Cerebellar nuclear complex (tissue), 1 donor: ENCODE data around the gene BFAR.
"Not testable (repeated sequence)": the region's sequence is repeated elsewhere in the genome, so short reads cannot be mapped to it uniquely, and the experiment has no call there.

Experiments
- DNase-seq, 2 experiments: peaks; one replicate each; lab custom pipeline; 2025; lab: John Stamatoyannopoulos, UW

The BFAR gene

GRCh38 chr16:14636179-14636950 lies 3.6 kb downstream of the BFAR start:
- DNase-seq = not testable (repeated sequence)

DNA sequence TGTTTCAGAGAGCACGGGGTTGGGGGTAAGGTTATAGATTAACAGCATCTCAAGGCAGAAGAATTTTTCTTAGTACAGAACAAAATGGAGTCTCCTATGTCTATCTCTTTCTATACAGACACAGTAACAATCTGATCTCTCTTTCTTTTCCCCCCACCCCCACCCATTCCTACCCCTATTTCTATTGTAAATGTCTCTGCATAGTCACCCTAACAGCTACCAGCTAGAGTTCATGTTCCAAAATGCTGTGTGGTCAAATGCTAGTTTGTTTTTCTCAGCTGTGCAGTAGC lies 4.1 kb downstream of the BFAR start:
- DNase-seq = not testable (repeated sequence)

DNA sequence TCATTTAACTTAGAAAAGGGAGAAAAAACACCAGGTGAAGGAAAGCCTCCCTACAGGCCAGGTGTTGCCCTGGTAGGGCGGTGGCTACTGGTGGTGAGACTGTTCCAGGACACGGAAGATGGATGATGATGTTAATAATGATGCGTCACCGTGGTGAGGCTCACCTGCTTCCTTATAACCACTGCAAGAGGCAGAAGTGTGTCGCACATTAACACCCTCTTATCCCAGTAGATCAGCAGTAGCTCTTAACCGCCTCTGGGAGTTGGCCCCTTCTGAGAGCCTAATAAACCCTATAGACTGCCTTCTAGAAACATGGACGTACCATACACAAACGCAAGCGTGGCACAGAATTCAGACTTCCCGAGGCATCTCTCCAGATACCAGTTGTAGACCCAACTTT lies 7.8 kb downstream of the BFAR start:
- no peak for DNase-seq

- DNase-seq = no peak
These were observed 8.5 kb downstream of the BFAR start for GRCh38 chr16:14641206-14641605.

DNA sequence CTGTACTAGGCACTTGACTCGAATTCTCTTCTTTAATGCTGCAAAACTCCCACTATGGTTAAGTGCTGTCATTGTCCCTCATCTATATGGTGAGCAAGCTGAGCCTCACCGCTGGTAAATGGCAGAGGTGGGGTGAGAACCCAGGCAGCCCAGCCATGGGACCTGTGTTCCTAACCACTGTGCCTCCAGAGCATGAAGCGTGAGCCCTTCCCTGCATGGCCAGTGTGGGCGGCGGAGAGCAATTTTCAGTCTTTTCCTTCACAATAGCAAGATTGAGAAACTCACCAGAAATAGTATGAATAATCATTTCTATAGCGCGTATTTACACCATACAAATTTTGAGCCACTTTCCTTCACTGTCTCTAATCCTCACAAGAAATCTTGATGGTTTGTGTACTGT lies 9.2 kb downstream of the BFAR start:
- no peak for DNase-seq

DNA sequence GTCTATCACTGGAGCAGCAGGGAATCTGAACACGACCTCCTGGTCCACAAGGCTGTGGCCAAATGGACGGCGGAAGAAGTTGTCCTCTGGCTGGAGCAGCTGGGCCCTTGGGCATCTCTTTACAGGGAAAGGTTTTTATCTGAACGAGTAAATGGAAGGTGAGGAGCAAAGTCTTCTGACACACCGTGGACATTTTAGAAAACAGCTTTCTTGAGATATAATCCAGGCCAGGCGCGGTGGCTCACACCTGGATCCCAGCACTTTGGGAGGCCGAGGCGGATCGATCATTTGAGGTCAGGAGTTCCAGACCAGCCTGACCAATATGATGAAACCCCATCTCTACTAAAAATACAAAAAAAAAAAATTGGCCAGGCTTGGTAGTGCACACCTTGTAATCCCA lies 17.1 kb downstream of the BFAR start:
- no peak for DNase-seq

GRCh38 chr16:14650629-14651028 lies 17.9 kb downstream of the BFAR start:
- no peak for DNase-seq

DNA sequence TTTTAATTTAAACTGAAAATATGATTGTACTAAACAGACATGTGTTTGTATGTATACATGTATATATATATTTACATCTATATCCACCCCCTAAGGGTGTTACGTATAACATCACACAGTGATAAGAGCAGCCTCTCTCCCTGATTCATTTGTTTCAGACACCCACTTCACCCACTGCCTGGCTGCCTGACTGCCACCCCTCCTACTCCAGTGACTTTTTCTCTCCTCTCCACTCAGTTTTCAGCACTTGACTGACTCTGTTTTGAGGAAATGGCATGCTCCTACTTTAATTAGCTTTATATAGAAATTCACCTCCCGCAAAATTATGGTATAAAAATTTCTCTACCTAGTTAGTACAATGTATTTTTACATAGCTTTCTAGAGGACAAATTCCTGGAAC lies 20.0 kb downstream of the BFAR start:
- no peak for DNase-seq

GRCh38 chr16:14658063-14658462 lies 25.3 kb downstream of the BFAR start:
- no peak for DNase-seq

GRCh38 chr16:14667347-14668266 lies 34.9 kb downstream of the BFAR start:
- DNase-seq = no peak

DNA sequence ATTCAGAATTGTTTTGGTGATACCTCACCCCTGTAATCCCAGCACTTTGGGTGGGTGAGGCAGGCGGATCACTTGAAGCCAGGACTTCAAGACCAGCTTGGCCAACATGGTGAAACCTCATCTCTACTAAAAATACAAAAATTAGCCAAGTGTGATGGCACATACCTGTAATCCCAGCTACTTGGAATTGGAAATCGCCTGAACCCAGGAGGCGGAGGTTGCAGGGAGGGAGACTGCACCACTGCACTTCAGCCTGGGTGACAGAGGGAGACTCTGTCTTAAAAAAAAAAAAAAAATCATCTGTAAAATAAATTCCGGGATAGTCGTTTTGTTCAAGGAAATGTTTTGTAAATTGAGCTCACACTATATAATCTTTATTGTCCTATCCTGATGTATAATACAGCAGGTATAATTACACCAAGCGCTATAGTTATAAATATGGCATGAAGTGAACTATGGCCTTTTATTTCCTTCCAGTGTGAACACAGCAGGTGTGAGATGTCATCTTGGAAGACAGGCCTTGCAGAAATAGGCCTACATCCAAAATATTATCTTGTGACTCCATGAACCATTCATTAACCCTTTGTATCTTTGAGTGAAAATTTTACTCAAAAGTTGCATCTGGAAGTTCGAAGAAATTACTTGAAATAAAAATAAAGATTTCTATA lies 35.9 kb downstream of the BFAR start:
- DNase-seq = no peak

DNA sequence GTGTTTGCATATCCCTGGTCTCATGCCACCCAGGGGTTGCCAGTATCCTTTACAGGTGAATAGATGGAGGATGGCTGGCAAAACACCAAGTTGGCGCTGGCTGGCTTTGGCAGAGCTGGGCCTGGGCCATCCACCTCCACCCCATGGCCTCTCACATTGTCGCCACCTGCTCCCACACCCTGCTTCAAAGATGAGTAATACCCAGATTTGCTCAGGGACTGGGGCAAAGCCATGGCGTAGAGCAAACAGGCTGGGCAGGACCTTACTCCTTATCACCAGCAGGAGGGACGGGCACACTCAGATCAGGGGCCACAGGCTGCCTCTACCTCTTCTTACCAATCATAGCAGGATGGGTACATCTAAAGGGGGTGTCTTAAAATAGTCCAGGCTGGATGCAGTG lies 37.0 kb downstream of the BFAR start:
- DNase-seq = no peak

DNA sequence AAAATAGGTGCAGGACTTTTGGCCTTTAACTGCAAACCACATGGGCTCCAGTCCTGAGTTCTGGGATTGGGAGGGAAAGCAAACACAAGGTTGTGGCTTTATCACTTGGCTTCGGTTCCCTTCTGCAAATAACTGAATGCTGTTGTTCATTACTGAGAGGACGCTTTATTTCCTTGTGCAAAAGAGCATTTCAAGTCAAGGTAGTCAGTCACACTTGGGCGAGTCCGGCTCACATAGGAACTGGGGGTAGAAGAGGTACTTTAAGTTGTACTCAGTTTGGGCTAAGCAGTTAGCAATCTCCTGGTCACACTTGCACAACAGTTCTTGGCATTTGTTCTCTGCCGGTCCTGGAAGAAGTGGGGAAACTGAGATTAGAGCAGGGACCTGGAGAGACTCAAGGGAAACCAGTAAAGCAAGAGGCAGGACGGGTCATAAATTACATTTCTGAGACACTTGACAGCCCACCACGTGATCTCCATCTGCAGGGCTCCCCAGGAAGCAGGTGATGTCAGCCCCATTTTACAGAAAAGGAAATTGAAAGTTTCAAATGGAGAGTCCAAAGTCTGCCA lies 39.7 kb downstream of the BFAR start:
- DNase-seq = no peak

GRCh38 chr16:14676633-14677032 lies 43.9 kb downstream of the BFAR start:
- no peak for DNase-seq

- DNase-seq = no peak
These were observed 44.9 kb downstream of the BFAR start for GRCh38 chr16:14677627-14678026.

DNA sequence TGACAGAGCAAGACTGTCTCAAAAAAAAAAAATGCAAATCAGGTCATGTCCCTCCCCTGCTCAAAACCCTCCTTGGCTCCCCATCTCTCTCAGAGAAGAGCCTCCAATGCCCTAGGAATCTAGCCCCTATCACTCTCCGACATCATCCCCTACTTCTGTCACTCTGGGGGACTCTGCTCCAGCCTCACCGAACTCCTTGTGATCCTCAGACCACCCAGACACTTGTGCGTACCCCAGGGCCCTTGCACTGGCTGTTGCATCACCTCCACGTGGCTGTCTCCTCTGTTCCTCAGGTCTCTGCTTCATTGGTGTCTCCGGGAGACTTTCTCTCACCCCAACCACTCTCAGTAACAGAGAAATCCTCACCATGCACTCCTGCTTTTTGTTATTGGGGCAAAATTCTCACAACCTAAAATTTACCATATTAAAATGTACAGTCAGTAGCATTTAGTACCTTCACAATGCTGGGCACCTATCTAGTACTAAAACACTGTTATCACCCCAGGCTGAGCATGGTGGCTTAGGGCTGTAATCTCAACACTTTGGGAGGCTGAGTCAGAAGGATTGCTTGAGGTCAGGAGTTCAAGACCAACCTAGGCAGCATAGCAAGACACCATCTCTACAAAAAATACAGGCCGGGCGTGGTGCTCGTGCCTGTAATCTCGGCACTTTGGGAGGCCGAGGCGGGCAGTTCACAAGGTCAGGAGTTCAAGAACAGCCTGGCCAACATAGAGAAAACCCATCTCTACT lies 46.2 kb downstream of the BFAR start:
- no peak for DNase-seq

DNA sequence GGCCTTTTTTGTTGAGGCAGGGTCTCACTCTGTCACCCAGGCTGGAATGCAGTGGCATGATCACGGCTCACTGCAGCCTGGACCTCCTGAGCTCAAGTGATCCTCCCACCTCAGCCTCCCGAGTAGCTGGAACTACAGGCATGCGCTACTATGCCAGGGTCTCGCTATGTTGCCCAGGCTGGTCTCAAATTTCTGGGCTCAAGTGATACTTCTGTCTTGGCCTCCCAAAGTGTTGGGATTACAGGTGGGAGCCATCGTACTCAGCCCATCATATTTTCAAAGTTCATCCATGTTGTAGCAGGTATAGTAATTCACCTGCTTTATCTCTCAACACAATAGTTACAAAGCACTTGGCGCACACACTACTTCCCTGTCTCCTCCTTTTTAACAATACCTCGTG lies 47.6 kb downstream of the BFAR start:
- DNase-seq = not testable (repeated sequence)

GRCh38 chr16:14681115-14681514 lies 48.4 kb downstream of the BFAR start:
- DNase-seq = no peak

GRCh38 chr16:14682121-14682520 lies 49.4 kb downstream of the BFAR start:
- DNase-seq = no peak

DNA sequence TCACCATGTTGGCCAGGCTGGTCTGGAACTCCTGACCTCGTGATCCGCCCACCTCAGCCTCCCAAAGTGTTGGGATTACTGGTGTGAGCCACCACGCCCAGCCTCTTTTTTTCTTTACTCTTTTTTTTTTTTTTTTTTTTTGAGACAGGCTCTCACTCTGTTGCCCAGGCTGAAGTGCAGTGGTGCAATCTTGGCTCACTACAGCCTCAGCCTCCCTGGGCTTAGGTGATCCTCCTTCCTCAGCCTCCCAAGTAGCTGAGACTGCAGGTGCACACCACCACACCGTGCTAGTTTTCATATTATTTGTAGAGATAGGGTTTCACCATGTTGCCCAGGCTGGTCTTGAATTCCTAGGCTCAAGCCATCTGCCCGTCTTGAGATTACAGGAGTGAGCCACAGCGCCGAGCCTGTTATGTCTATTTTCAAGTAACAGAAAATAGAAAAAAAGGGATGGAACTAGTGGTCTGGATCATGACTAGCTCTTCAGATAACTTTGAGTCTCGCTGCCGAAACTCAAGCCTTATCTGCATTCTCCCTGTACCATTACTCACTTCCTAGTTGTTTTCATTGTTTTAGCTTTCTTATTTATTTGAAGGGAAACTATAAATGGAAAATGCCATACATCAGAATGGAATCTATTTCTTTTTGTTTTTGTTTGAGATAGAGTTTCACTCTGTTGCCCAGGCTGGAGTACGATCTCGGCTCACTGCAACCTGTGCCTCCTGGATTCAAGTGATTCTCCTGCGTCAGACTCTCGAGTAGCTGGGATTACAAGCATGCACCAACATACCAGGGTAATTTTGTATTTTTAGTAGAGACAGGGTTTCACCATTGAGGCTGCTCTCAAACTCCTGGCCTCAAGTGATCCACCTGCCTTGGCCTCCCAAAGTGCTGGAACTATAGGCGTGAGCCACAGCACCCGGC lies 53.4 kb downstream of the BFAR start:
- DNase-seq = not testable (repeated sequence)

DNA sequence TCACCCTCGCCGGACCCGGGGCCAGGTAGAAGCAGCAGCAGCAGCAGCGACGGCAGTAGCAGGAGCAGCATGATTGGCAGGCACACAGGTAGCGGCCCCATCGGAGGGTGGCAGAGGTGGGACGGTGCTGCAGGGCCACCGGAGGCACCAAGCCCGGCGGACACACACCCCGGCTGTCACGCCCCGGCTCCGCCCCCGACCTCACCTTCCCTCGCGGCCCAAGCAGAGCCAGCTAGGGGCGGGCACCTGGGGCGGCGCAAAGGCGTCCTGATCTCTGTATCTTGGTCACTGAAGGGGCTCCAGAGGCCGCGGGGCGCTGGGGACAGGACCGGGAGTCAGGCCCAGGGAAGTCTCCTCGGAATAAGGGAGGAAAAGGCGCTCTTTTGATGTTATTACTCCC lies 61.4 kb downstream of the BFAR start, which contains the start of gene PLA2G10:
Gene PLA2G10 (minus strand): TSS at position 180 of the 400 bp plus-strand sequence. CDS start 79 bp downstream, at position 101.
- DNase-seq = not testable (repeated sequence)
